ENCODE data around the gene MED1.
A peak's percentile ranks its signal among the peaks of the same experiment; 100 is the strongest.
"Not testable (repeated sequence)": the region's sequence is repeated elsewhere in the genome, so short reads cannot be mapped to it uniquely, and the experiment has no call there.

The MED1 gene

GRCh38 chr17:39450847-39451581, at the start of gene MED1:
Gene MED1 (minus strand): TSS chr17:39451263. CDS start chr17:39451062, 201 bp downstream.
- peak; percentile 98 for DNase-seq (ENCODE audit: low read depth)

GRCh38 chr17:39496921-39497320, 45.9 kb upstream of the MED1 start:
- DNase-seq (ENCODE audit: low read depth), result not testable (repeated sequence)

- no peak for DNase-seq (ENCODE audit: low read depth)
Measured at GRCh38 chr17:39487946-39488345, 36.9 kb upstream of the MED1 start.

DNA sequence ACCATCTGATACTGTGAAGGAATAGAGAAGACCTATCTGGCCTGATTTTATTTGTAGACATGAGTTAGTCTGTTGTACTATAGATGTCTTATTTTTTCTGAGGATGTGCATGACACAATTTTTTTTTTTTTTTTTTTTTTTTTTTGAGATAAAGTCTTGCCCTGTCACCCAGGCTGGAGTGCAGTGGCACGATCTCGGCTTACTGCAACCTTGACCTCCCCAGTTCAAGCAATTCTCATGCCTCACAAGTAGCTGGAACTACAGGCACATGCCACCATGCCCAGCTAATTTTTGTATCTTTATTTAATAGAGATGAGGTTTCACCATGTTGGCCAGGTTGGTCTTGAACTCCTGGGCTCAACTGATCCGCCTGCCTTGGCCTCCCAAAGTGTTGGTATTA, 36.4 kb upstream of the MED1 start:
- not testable (repeated sequence) for DNase-seq (ENCODE audit: low read depth)

DNA sequence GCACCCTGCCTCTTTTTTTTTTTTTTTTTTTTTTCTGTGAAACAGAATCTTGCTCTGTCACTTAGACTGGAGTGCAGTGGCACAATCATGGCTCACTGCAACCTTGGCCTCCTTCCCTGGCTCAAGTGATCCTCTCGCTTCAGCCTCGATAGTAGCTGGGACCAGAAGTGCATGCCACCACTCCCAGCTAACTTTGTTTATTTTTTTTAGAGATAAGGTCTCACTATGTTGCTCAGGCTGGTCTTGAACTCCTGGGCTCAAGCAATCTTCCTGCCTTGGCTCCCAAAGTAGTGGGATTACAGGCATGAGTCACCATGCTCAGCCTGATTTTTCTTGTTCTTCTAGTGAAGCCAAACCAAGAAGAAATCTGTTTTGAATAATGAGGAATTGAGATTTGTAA, 35.2 kb upstream of the MED1 start:
- DNase-seq (ENCODE audit: low read depth), result peak; percentile 88

DNA sequence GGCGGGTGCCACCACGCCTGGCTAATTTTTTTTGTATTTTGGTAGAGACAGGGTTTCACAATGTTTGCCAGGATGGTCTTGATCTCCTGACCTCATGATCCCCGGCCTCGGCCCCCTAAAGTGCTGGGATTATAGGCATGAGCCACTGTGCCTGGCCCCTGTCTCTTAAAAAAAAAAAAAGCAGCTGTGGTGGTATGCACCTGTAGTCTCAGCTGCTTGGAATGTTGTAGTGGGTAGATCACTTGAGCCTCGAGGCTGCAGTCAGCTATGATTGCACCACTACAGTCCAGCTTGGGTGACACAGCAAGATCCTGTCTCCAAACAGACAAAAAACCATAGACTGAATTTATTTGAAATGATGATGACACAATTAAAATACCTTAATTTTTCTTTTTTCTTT, 34.5 kb upstream of the MED1 start:
- peak; percentile 95 for DNase-seq (ENCODE audit: low read depth)

DNA sequence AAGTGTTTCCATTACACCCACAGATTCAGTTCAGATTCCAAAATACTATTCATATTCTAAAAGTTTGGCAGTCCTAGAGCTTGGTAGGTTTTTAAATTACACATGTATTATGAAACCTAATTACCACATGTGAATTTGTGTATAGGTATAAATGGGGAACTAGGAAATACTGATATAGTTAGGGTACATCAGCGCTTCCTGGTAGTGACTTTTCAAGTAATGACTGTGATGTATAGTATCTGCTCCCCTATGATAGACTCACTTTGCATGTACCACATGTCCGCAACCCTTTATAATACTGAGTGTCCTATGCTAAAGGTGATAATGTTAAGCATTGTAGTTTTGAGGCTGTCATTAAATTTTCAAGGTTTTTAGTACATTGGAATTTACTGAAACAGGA, 33.1 kb upstream of the MED1 start:
- no peak for DNase-seq (ENCODE audit: low read depth)

DNA sequence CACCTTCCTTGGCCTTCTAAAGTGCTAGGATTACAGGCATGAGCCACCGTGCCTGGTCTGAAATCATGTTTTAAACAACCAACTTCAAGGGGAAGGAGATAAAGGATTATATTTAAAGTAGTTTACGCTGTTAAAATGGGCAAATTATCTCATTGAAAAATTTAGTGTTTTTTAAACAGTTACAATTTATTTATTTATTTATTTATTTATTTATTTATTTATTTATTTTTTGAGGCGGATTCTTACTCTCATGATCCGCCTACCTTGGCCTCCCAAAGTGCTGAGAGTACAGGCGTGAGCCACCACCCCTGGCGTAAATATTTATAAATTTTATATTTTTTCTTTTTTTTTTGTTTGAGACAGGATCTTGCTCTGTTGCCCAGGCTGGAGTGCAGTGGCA, 32.4 kb upstream of the MED1 start:
- no peak for DNase-seq (ENCODE audit: low read depth)

DNA sequence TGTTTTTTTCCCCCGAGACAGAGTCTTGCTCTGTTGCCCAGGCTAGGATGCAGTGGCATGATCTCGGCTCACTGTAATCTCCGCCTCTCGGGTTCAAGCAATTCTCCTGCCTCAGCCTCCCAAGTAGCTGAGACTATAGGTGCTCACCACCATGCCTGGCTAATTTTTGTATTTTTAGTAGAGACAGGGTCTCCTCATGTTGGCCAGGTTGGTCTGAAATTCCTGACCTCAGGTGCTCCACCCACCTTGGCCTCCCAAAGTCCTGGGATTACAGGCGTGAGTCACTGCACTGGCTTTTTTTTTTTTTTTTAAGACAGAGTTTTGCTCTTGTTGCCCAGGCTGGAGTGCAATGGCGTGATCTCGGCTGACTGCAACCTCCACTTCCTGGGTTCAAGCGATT, 28.6 kb upstream of the MED1 start:
- not testable (repeated sequence) for DNase-seq (ENCODE audit: low read depth)

DNA sequence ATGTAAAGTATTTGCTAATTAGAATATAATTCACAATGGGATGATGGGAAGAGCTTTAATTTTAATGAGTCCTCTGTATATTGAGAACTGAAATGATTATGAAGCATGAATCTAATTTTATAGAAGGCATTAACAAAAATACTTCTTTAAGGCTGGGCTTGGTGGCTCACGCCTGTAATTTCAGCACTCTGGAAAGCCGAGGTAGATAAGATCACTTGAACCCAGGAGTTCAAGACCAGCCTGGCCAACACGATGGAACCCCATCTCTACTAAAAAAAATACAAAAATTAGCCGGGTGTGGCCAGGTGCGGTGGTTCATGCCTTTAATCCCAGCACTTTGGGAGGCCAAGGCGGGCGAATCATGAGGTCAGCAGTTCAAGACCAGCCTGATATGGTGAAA, 22.2 kb upstream of the MED1 start:
- DNase-seq (ENCODE audit: low read depth), result no peak

DNA sequence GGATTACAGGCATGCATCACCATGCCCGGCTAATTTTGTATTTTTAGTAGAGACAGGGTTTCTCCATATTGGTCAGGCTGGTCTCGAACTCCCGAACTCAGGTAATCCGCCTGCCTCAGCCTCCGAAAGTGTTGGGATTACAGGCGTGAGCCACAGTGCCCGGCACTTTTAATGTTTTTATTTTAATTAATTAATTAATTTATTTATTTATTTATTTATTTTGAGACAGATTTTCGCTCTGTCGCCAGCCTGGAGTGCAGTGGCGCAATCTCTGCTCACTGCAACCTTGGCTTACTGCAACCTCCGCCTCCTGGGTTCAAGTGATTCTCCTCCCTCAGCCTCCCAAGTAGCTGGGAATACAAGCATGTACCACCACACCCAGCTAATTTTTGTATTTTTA, 17.5 kb upstream of the MED1 start:
- not testable (repeated sequence) for DNase-seq (ENCODE audit: low read depth)

- not testable (repeated sequence) for DNase-seq (ENCODE audit: low read depth)
Measured at GRCh38 chr17:39464639-39465181, 13.6 kb upstream of the MED1 start.

GRCh38 chr17:39462631-39463375, 11.7 kb upstream of the MED1 start:
- DNase-seq (ENCODE audit: low read depth), result peak; percentile 3

DNA sequence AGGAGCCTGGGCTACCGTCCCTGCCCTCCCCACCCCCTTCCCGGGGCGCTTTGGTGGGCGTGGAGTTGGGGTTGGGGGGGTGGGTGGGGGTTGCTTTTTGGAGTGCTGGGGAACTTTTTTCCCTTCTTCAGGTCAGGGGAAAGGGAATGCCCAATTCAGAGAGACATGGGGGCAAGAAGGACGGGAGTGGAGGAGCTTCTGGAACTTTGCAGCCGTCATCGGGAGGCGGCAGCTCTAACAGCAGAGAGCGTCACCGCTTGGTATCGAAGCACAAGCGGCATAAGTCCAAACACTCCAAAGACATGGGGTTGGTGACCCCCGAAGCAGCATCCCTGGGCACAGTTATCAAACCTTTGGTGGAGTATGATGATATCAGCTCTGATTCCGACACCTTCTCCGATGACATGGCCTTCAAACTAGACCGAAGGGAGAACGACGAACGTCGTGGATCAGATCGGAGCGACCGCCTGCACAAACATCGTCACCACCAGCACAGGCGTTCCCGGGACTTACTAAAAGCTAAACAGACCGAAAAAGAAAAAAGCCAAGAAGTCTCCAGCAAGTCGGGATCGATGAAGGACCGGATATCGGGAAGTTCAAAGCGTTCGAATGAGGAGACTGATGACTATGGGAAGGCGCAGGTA, 11.0 kb upstream of the MED1 start:
- DNase-seq (ENCODE audit: low read depth), result no peak

DNA sequence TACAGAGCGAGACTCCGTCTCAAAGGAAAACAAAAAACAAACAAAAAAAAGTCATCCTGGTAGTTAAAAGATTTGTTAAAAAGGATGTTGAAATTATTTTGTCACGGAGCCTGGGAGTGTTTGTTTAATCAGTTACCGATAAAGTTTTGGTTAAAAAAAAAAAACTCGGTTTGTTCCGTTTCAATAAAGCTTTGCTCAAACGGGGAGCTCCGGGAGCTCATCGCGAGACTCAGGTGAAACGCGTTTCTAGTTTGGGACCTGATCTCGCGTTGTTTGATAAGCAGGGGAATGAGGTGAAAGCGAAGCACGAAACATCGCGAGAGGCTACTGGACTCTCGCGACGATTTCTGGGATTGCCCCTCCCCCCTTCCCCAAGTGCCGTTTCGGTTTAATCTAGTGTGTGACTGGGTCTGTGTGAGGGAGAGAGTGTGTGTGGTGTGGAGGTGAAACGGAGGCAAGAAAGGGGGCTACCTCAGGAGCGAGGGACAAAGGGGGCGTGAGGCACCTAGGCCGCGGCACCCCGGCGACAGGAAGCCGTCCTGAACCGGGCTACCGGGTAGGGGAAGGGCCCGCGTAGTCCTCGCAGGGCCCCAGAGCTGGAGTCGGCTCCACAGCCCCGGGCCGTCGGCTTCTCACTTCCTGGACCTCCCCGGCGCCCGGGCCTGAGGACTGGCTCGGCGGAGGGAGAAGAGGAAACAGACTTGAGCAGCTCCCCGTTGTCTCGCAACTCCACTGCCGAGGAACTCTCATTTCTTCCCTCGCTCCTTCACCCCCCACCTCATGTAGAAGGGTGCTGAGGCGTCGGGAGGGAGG, 10.3 kb upstream of the MED1 start, which contains the start of gene CDK12:
Gene CDK12 (plus strand): TSS at position 374 of the 813 bp plus-strand sequence. CDS start 586 bp downstream, outside the sequence.
- peak; percentile 99 for DNase-seq (ENCODE audit: low read depth)

DNA sequence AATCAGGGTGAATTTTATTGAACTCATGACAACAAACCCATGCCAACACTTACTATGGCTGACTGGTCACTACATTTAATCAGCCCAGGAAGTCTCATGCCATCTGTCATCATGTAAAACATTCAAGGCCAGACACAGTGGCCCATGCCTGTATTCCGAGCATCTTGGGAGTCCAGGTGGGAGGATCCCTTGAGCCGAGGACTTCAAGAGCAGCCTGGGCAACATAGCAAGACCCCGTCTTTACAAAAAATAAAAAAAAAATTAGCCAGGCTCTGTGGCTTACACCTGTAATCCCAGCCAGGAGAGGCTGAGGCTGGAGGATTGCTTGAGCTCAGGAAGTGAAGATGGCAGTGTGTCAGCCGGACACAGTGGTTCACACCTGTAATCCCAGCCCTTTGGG, 4.9 kb upstream of the MED1 start:
- DNase-seq (ENCODE audit: low read depth), result no peak

DNA sequence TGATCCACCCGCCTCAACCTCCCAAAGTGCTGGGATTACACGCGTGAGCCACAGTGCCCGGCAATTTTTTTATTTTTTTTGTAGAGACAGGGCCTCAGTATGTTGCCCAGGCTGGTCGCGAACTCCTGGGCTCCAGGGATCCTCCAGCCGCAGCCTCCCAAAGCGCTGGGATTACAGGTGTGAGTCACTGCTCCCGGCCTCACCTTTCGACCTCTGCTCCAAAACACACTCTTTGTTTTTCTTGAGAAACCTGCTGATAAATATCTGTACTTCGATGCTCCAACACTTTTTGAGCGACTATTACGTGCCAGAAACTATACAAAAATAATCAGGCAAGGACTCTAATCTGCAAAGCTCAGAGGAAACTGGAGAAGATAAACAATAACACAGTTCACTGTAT, 1.0 kb downstream of the MED1 start:
- DNase-seq (ENCODE audit: low read depth), result no peak

- DNase-seq (ENCODE audit: low read depth), result no peak
Measured at GRCh38 chr17:39447561-39447960, 3.5 kb downstream of the MED1 start.

DNA sequence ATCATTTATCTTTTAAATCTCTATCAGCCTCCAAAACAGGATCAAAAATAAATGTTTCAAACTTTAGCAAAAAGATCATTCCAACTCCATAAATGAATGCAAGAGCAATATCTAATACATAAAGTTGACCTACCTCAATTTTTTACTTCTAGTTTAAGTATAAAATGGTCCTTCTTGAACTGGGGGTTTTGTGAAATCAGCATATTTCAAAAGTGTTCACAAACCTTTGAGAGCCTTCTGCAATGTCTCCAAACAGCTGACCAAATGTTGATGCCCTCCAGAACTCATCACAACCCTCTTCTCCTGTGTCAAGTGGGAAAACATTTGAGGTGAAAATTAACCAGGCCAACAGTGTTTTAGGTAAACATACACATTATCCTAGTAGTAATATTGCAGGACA, 7.7 kb downstream of the MED1 start:
- no peak for DNase-seq (ENCODE audit: low read depth)

GRCh38 chr17:39439868-39440267, 11.2 kb downstream of the MED1 start:
- DNase-seq (ENCODE audit: low read depth), result not testable (repeated sequence)

- no peak for DNase-seq (ENCODE audit: low read depth)
Measured at GRCh38 chr17:39429600-39429999, 21.5 kb downstream of the MED1 start.

DNA sequence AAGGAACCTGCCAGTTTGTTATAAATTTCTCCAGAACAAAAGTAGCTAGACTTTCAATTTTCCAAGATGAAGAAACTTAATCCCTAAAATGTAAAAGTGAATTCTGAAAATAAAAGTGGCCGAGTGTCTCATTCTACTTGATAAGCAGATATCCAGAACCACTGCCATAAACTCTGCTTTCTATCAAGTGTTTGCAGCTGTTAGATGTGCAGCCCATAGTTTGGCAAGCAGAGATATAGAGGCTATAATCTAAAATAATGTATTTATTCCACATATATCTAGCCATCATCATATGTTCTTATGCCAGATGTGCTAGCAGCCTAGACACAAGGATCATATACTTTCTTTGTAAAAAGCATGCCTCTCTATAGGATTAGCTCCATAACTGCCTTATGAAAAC, 34.9 kb downstream of the MED1 start:
- no peak for DNase-seq (ENCODE audit: low read depth)
